Measurements from ENCODE around the gene IFRD2.
A peak's percentile ranks its signal among the peaks of the same experiment; 100 is the strongest.
"Not testable (repeated sequence)": the region's sequence is repeated elsewhere in the genome, so short reads cannot be mapped to it uniquely, and the experiment has no call there.

IFRD2 gene

DNA sequence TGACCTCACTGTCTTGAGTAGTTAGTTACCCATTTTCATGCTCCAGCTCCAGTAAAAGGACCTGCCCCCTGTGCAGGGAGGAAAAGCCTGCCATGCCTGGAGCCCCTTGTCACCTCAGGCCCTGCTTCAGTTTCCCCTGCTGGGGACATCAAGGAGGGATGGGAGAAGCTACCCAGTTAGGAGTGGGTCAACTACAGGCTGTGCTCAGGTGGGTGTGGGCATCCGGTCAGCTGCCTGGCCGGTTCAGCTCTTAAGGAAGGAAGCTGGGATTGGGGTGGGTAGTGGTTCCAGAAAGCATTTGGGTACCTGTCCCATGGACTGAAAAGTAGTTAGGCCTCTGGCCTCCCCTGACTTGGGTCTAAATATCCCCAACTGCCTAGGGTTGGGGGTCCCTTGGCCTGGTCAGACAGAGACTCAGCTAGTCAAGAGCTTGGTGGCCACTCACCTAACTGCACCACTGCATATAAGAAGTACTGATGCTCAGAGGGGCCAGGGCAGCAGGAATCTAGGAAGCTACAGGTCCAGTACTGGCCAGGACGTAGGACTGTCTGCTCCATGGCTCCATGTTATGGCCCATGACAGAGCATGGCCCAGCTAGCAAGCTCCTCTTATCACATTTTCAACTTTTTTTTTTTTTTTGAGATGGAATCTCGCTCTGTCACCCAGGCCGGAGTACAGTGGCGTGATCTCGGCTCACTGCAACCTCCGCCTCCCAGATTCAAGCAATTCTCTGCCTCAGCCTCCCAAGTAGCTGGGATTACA lies 12.8 kb downstream of the IFRD2 start:
- DNase-seq: no peak

DNA sequence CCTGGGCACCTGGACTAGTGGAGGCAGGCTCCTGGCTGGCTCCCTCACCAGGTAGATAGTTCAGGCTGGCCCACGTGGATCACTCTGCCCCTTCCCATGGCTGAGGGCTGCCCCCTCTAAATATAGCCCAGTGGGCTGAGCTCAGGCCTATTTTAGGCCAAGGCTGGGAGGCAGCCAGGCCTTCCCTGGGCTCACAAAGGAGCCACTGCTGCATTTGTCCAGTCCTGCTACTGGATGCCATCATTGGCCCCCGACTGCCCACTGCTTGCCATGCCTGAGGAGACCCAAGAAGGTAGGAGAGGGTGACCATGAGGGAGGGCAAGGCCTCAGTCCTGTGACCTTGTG lies 13.4 kb downstream of the IFRD2 start, which contains the start of gene LSMEM2:
TSS of gene LSMEM2 (plus strand) at position 208 of the 345 bp plus-strand sequence. CDS start at position 235, 27 bp downstream.
- DNase-seq: no peak

DNA sequence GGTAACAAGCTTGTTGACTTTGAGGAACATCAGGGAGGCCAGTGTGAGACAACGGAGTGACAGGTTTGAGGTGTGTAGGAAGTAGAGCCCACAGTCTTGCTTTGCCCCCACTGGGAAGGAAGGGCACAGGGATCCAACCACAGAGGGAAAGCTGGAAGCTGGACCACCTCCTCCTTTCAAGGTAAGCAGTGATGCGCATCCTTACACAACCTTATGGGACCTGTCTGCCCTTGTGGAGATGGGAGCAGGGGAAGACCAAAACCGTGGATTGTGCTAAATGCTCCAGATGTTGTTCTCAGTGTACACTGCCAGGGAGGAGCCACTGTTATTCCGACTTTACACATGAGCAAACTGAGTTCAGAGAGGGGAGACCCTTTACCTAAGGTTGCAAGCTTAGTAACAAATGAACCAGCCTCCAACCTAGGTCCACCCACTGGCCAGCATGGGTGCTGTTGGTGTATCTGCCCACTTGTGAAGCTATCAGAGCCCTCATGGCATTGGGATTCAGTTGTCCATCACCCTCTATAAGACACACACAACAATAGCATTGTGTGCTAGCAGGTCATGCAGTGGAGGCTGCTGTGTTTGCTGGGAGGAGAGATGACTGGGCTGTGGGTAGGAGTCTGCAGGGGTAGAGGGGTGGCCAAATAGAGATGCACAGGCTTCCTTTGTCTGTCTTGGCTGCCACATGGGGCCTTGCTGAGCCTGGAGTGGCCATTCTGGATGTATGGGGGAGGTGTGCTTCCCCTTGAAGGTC lies 13.9 kb downstream of the IFRD2 start:
- DNase-seq: no peak

DNA sequence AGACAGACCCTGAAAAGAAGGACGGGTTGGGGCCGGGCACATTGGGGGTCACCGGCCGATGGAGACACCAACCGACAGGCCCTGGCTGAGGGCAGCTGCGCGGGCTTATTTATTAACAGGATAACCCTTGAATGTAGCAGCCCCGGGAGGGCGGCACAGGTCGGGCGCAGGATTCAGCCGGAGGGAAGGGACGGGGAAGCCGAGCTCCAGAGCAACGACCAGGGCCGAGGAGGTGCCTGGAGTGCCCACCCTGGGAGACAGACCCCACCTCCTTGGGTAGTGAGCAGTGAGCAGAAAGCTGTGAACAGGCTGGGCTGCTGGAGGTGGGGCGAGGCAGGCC lies 15.5 kb downstream of the IFRD2 start:
- no peak for DNase-seq

DNA sequence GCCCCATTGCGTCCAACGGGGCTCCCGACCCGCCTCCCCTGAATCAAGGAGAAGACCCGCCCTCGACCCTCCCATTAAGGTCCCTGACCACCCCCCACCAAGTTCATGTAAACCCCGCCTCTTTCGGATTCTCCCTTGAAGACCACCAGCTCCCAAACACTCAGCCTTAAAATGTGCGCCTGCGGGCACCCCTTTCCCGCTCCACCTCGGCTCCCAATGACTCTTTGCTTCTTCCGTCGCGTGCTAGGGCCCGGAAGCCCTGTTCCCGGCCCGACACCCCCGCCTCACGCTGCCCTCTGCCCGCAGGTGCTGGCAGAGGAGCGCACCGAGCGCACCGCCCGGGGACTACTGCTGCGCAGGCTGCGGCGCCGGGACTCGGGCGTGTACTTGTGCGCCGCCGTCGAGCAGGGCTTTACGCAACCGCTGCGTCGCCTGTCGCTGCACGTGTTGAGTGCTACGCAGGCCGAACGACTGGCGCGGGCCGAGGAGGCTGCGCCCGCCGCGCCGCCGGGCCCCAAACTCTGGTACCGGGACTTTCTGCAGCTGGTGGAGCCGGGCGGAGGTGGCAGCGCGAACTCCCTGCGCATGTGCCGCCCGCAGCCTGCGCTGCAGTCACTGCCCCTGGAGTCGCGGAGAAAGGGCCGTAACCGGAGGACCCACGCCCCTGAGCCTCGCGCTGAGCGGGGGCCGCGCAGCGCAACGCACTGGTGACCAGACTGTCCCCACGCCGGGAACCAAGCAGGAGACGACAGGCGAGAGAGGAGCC lies 16.1 kb downstream of the IFRD2 start:
- DNase-seq: peak in 1 of 5 donors; percentile 46

DNA sequence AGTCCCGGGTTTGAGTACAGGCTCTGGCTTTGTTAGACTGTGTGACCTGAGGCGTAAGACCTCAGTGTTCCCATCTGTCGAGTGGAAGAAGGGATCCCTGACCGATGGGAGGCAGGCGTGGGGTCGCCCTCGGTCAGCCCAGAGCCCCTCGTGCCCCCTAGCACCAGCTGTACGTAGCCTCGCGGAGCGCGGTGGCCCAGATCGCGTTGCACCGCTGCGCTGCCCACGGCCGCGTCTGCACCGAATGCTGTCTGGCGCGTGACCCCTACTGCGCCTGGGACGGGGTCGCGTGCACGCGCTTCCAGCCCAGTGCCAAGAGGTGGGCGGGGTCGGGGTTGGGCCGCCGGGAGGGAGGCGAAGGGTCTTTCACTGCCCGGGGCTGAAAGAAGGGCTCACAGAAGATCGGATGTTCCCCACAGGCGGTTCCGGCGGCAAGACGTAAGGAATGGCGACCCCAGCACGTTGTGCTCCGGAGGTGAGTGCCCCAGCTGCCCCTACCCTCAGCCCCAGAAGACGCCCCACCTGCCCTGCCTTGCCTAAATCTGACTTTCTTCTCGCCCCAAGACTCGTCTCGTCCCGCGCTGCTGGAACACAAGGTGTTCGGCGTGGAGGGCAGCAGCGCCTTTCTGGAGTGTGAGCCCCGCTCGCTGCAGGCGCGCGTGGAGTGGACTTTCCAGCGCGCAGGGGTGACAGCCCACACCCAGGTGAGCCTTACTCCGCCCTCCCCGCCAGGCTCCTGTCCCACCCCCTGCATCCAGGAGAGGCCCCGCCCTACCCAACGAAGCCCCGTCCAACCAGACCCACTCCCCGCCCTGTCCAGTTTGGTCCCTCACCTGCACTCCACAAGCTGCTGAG lies 16.9 kb downstream of the IFRD2 start:
- DNase-seq: no peak

DNA sequence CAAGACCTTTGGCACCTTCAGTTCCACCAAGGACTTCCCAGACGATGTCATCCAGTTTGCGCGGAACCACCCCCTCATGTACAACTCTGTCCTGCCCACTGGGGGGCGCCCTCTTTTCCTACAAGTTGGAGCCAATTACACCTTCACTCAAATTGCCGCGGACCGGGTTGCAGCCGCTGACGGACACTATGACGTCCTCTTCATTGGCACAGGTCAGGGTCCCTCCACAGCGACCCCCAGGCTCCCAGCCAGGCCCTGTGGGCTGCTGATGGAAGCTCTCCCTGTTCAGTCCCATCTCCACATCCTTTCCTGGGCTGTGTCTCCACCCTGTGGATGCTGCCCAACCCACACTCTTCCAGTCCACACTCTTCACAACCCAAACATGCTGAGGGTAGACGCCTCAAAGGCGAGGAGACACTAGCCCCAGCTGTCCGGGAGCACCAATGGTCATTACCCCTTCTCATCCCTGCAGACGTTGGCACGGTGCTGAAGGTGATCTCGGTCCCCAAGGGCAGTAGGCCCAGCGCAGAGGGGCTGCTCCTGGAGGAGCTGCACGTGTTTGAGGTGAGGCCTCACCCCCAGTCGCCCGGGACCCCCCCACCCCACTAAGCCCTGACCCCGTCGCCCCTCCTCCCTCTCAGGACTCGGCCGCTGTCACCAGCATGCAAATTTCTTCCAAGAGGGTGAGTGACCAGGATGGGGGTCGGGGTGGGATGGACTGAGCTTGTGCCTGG lies 17.7 kb downstream of the IFRD2 start:
- peak; percentile 35 to 72 (median 63) for DNase-seq

DNA sequence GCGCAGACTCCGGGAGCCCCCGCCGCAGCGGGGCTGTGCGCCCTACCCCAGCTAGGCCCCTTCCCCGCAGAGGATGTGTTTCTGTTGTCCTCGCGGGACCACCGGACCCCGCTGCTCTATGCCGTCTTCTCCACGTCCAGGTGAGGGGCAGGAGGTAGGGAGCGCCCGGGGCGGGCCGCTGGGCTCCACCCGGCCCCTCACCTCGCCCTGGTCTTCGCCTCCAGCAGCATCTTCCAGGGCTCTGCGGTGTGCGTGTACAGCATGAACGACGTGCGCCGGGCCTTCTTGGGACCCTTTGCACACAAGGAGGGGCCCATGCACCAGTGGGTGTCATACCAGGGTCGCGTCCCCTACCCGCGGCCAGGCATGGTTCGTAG lies 18.6 kb downstream of the IFRD2 start:
- no peak for DNase-seq

DNA sequence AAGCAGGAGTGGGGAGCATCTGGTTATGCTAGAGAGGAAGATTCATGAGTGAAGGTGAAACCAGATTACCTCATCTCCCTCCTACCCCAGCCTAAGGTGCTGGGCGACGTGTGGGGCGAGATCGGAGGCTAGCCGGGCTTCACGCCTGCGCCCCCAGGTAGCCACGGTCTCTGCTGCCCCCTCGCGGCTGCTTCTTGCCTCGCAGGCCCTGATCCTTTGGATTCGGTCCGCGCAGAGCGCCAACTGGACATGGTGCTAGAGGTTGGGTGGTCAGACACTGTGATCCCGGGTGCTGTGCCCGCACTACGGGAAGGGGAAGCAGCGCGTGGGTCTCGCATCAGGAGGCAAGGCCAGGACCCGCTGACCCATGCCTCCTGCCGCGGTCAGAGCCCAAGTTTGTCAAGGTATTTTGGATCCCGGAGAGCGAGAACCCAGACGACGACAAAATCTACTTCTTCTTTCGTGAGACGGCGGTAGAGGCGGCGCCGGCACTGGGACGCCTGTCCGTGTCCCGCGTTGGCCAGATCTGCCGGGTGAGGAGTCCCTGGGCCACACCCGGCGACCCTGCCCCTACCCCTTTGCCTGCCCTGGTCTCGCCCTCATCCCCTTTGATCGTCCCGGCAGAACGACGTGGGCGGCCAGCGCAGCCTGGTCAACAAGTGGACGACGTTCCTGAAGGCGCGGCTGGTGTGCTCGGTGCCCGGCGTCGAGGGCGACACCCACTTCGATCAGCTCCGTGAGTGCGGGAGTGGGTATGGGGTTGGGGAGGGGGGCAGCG lies 19.1 kb downstream of the IFRD2 start:
- DNase-seq: peak; percentile 70 to 84 (median 78)

DNA sequence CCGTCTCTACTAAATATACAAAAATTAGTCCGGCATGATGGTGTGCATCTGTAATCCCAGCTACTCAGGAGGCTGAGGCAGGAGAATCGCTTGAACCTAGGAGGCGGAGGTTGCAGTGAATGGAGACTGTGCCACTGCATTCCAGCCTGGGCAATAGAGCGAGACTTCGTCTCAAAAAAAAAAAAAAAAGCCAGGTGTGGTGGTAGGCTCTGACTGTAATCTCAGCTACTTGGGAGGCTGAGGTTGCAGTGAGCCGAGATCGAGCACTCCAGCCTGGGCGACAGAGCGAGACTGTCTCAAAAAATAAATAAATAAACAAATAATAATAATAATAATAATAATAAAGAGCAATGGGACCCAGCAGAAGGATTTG lies 19.7 kb downstream of the IFRD2 start:
- not testable (repeated sequence) for DNase-seq

DNA sequence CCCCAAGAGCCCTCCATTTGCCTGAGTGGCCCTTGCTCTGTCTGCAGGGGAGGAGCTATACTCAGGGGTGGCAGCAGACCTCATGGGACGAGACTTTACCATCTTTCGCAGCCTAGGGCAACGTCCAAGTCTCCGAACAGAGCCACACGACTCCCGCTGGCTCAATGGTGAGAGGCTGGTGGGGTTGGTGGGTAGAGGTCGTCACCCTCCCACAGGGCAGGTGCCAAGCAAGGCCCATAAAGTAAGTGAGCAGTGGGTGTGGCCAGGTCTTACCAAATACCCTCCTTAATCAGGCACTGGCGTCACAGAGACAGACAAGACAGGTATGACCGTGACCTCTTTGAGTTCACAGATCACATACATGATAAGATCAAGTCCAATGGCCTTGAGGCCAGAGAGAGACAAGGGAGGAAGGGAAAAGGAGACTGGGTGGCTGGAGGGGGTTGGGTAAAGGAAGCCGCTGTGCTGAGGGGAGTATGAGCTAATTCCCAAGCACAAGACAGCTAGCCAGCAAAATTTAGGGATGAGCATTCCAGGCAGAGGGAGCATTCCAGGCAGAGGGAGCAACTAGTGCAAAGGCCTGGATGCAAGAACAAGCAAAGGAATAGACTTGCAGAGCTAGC lies 20.8 kb downstream of the IFRD2 start:
- DNase-seq: no peak

DNA sequence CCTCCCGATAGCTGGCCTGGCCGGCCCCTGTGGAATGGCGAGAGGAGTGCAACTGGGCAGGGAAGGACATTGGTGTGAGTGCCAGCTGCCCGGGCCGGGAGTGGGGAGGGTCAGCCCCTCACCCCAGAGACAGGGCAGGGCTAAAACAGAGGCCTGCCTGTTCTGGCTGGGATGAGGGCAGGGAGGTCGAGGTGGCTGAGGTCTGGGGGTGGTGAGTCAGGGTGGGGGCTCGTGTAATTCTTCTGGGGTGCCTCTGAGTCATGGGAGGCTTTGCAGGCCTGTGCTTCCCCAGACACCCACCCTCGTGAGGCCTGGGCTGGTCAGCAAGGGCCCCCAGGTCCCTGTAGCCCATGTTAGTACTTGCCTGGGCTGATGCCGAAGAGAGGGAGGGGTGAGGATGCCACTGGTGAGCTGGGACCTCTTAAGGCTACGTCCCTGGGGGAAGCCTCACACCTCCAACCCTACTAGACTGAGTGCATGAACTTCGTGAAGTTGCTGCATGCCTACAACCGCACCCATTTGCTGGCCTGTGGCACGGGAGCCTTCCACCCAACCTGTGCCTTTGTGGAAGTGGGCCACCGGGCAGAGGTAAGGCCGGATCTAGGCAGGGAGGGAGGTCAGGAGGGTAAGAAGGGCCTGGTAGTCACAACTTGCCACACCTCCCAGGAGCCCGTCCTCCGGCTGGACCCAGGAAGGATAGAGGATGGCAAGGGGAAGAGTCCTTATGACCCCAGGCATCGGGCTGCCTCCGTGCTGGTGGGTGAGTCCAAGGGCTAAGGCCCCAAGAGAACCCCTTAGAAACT lies 21.6 kb downstream of the IFRD2 start:
- DNase-seq: no peak

DNA sequence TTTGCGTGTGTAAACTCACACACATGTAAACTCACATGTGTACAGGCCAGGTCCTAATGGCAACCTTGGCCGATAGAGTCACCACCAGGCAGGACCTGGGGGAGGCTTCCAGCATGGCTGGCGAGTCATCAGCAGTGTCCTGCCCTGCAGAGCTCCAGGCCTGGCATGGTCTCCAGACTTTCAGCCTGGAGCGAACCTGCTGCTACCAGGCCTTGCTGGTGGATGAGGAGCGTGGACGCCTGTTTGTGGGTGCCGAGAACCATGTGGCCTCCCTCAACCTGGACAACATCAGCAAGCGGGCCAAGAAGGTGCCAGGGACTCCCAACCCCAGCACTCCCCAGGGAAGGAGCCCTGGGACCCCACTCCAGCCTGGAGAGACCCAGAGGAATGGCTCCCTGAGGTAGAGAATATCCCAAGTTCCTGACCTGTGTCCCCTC lies 22.2 kb downstream of the IFRD2 start:
- DNase-seq: no peak

DNA sequence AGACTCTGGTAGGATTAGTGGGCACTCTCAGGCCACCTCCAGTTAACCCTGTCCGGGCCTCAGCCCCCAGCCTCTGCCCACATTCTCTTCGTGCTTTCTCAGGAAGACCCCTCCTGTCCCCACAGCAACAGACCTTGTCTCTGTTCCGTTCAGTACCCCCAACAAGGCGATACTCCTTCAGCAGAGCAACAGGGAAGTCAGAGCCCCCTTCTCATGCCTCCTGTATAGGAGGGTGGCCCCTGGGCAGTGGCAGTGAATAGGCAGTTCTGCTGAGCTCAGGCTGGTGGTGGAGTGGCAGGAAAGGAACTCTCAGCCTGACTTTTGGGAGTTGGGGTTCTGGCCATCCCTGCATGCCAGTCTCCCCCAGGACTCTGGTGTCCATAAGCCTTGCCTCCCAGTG lies 22.8 kb downstream of the IFRD2 start:
- DNase-seq: no peak

DNA sequence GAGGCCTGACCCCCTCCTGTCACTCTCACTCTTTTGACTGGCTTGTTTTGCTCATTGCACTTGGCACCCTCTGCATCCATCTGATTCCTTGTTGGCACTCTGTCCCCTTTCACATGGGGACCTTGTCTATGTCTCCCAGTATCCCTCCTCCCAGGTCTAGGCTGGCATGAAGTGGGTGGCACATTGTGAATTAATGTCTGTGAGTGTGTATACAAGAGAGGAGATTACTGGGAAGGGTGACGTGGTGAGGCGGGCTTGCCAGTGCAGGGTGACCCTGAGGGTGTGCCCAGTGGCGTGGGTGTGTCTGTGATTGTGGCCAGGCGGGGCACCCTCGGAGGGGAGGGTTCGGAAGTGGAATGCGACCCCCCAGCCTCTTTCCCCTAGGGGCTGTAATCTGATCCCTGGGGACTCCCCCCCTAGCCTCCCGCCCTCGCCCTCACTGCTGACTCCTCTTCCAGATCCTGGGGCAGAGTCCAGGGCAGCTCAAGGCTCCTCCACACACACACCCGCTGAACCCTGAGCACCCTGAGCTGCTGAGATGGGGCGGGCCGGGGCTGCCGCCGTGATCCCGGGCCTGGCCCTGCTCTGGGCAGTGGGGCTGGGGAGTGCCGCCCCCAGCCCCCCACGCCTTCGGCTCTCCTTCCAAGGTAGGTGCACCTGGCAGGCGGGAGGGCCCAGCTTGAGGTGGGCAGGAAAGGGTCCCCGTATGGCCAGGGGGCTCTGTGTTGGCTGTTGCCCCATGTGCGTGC lies 23.4 kb downstream of the IFRD2 start, which contains the start of gene SEMA3B:
TSS of gene SEMA3B (plus strand) at position 445 of the 749 bp plus-strand sequence. CDS start at position 539, 94 bp downstream.
- no peak for DNase-seq

DNA sequence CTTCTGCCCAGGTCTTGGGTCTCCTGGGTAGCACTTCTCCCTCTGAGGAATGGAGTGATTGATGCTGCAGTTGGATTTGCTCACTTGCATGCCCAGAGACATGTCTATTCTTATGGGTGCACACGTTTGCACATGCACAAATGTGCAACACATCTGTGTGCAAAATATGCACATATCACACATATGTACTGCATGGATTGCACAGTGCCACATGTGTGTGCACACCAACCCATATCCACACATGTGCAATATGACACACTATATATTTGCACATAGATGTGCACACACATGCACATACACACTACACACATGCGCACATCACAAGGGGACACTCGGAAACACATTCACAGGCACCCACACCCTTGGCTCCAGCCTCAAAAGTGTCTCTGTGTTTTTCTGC lies 24.0 kb downstream of the IFRD2 start:
- DNase-seq: no peak

DNA sequence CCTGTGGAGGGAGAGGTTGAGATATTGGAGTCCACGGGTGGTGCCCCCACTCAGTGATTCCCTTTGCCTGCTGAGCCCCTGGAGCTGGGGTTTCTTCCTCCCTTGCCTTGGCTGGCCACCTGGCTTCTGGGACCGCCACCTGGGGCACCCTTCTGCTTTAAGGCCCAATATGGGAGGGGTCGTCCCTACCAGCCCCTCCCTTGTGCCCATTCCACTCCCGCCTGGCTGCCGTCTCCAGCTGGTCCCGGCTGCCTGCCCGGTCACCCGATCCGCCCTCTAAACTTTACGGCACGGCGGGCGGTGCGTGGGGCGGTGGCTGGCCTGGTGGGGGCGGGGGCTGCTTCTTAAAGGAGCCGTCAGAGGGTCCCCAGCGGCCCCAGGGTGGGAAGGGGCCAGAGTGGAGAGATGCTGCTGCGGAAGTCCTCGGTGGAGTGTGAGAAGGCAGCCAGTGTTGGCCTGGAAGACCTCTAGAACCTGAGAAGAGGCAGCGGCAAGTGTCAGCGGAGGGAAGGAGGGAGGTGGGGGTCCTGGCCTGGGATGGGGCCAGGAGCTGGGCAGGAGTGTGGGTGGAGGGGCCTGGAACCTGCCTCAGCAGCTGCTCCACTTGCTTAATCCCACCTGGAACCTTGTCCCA lies 24.8 kb downstream of the IFRD2 start:
- no peak for DNase-seq

DNA sequence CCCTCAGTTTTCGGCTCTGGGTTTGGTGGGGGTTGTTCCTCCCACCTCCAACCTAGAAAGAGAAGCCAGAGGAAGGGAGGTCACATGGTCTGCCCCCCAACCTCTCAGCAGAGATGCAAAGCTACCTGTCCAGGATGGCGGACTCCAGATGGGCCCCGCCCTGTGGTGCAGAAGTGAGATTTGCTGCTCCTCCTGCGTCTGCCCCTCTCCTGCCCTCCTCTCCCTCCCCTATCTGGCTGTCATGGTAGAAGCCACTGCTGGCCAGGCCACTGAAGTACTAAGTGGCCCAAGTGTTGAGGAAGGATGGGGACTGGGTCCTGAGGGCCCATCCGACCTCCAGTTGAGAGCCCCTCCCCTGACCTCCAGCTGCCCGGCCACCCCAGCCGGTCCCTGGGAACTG lies 25.4 kb downstream of the IFRD2 start:
- no peak for DNase-seq
